HepG2 (cell line): ENCODE measurements around the gene THRB.

Experiments used
- CTCF ChIP-seq: sonication (generic); formaldehyde crosslinking; IDR thresholded peaks from 2 replicates; pipeline ENCODE4 v1.5.0; 2020; ENCODE audit warnings: mild to moderate bottlenecking, missing genetic modification reagents, moderate library complexity
- HNRNPK ChIP-seq: fragments of 200-400 bp; formaldehyde crosslinking; IDR thresholded peaks from 2 replicates; pipeline ENCODE4 v1.6.1; 2018; ENCODE audit warnings: low read length, low read depth, moderate library complexity, mild to moderate bottlenecking; ENCODE audit not compliant: poor library complexity, severe bottlenecking
- KMT2A ChIP-seq: sonication (generic); formaldehyde crosslinking; IDR thresholded peaks from 2 replicates; pipeline ENCODE4 v1.4.0; 2020; ENCODE audit warnings: missing genetic modification reagents
- NBN ChIP-seq: fragments of 450-650 bp; conservative IDR thresholded peaks from 2 replicates; pipeline ENCODE4 v1.6.1; 2017
- SP1 ChIP-seq, 2 experiments: fragments of 450-650 bp in 1 of 2; sonication (generic) in 1 of 2; formaldehyde crosslinking in 1 of 2; IDR thresholded peaks; 2 replicates each; pipeline versions ENCODE4 v1.4.0 to v1.6.1; 2016 to 2020; ENCODE audit warnings: missing genetic modification reagents in 1 of 2
- TARDBP ChIP-seq: sonication (generic); formaldehyde crosslinking; IDR thresholded peaks from 2 replicates; pipeline ENCODE4 v1.8.0; 2022; ENCODE audit warnings: mild to moderate bottlenecking, missing genetic modification reagents
- UBTF ChIP-seq: sonication (generic); formaldehyde crosslinking; IDR thresholded peaks from 2 replicates; pipeline ENCODE4 v1.4.0; 2020; ENCODE audit warnings: mild to moderate bottlenecking, missing genetic modification reagents
- ZBED4 ChIP-seq: sonication (generic); formaldehyde crosslinking; IDR thresholded peaks from 2 replicates; pipeline ENCODE4 v1.4.0; 2020; ENCODE audit warnings: missing genetic modification reagents, borderline replicate concordance
- ZNF513 ChIP-seq: sonication (generic); formaldehyde crosslinking; conservative IDR thresholded peaks from 2 replicates; pipeline ENCODE4 v1.5.0; 2020; ENCODE audit warnings: missing genetic modification reagents
- ZNF644 ChIP-seq: IDR thresholded peaks from 2 replicates; pipeline ENCODE4 v1.6.1; 2016; ENCODE audit warnings: low read depth

- TF ChIP-seq CTCF (CRISPR knock-in tag) (no peak), NBN (no peak), ZNF644 (CRISPR knock-in tag) (no peak), HNRNPK (no peak), KMT2A (CRISPR knock-in tag) (no peak), TARDBP (CRISPR knock-in tag) (no peak), ZBED4 (no peak), SP1 (IDR thresholded peaks at IDR 0.05) (no peak), SP1 (CRISPR knock-in tag; IDR thresholded peaks at IDR 0.05) (no peak), UBTF (no peak), ZNF513 (CRISPR knock-in tag) (no peak)
These were observed 118.7 kb downstream of the THRB start for GRCh38 chr3:24375947-24376384.
